NCI-H2227 (cell line): ENCODE results near the gene DIP2B.
"Not testable (repeated sequence)": the region's sequence is repeated elsewhere in the genome, so short reads cannot be mapped to it uniquely, and the experiment has no call there.

Experiments
- DNase-seq: peaks from one replicate; lab custom pipeline; 2025; ENCODE audit not compliant: unreplicated experiment; lab: John Stamatoyannopoulos, UW

Gene DIP2B

GRCh38 chr12:50763639-50764285 is 259.0 kb downstream of the DIP2B start, which contains the start of gene ATF1:
TSS of gene ATF1 (plus strand) at chr12:50764101. CDS start at chr12:50780146, 16,045 bp downstream.
- peak; percentile 92 for DNase-seq

GRCh38 chr12:50764286-50765094 is 259.7 kb downstream of the DIP2B start:
- DNase-seq, result peak; percentile 76

GRCh38 chr12:50765095-50765911 is 260.5 kb downstream of the DIP2B start:
- peak; percentile 22 for DNase-seq

DNA sequence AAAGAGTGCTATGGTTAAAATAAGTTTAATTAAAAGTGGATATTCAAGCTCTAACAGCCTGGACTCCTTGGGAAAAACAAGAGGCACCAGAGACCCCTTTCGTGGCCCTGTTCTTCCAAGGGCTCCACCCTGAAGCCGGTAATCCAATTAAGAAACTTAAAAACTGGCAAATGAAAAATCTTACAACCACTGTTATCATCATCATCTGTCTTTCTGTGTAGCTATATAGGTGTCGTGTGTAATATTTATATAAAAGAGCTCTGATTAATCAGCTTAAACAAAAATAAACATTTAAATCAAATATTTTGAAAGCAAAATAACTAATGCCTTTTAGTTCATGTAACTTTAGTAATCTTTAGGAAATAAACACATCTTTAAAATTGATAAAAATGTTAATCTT is 263.6 kb downstream of the DIP2B start:
- DNase-seq, result no peak

DNA sequence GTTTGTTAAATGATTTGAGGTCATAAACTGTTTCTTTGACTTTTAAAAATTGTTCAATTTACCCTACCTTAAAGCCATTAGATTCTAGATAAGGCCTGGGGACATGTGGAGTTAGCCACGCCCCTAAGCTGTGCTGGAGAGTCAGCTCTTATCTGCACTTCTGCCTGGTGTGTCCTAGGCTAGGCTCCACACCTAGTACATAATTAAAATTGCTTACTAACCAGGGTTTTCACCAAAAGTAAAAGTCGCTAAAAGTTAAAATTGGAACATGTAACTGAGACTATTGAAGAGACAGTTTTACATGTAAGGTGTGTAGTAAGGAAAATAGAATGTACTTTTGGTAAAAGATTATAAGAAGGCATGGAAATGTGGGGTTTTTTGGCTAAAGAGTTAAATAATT is 264.0 kb downstream of the DIP2B start:
- DNase-seq, result not testable (repeated sequence)

- no peak for DNase-seq
Observed at GRCh38 chr12:50771409-50771808, 266.6 kb downstream of the DIP2B start.

GRCh38 chr12:50772470-50772869 is 267.7 kb downstream of the DIP2B start:
- no peak for DNase-seq

GRCh38 chr12:50772877-50773276 is 268.1 kb downstream of the DIP2B start:
- DNase-seq, result no peak

DNA sequence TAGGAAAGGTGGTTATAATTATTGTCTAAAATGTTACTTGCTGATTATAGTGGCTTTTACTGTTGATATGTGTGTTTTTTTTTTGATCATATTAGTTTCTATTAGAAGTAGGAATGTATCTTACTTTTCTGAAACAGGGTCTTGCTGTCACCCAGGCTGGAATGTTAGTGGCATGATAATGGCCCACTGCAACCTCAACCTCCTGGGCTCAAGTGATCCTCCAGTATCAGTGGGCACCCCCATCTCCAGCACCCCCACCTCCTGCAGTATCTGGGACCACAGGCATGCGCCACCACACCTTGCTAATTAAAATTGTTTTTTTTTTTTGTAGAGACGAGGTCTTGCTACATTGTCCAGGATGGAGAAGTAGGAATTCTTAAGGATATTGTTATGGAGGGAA is 270.5 kb downstream of the DIP2B start:
- no peak for DNase-seq

GRCh38 chr12:50776749-50777728 is 272.3 kb downstream of the DIP2B start:
- no peak for DNase-seq

DNA sequence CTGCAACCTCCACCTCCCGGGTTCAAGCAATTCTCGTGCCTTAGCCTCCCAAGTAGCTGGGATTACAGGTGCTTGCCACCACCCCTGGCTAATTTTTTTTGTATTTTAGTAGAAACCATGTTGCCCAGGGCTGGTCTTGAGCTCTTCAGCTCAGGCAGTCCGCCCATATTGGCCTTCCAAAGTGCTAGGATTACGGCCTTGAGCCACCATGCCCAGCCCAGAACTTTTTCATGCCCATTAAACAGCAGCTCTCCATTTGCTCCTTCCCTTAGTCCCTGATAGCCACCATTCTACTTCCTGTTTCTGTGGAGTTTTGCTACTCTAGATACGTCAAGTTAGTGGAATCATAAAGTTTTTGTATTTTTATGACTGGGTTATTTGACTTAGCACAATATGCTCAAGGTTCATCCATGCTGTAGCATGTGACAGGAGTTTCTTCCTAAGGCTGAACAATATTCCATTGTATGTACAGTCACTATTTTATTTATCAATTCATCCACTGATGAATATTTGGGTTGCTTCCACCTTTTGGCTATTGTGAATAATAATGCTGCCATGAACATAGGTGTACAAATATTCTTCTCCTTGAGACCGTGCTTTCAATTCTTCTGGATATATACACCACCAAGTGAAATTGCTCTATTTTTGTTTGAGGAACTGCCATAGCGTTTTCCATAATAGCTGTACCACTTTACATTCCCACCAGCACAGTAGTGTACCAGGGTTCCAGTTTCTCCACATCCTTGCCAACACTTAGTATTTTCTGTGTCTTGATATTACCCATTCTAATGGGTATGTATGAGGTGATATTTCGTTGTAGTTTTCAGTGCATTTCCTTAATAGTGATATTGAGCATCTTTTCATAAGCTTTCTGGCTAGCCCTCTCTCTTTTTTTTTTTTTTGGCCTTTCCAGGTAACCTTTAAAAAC is 274.1 kb downstream of the DIP2B start:
- no peak for DNase-seq

DNA sequence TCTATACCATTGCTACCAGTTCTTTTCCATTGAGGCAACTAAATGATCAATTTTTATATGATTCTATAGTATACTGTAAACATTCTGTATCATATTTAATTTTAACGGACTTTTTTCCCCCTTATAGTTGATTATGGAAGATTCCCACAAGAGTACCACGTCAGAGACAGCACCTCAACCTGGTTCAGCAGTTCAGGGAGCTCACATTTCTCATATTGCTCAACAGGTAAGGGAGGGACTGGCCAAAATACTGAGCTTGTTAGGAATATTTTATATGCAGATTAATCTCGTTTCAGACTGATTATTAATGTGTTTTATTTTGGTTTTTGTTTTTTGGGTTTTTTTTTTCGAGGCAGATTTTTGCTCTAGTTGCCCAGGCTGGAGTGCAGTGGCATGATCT is 275.2 kb downstream of the DIP2B start:
- DNase-seq, result no peak

GRCh38 chr12:50784501-50784900 is 279.7 kb downstream of the DIP2B start:
- no peak for DNase-seq

- DNase-seq, result no peak
Observed at GRCh38 chr12:50785406-50786001, 280.7 kb downstream of the DIP2B start.

- no peak for DNase-seq
Observed at GRCh38 chr12:50786498-50787231, 281.9 kb downstream of the DIP2B start.

DNA sequence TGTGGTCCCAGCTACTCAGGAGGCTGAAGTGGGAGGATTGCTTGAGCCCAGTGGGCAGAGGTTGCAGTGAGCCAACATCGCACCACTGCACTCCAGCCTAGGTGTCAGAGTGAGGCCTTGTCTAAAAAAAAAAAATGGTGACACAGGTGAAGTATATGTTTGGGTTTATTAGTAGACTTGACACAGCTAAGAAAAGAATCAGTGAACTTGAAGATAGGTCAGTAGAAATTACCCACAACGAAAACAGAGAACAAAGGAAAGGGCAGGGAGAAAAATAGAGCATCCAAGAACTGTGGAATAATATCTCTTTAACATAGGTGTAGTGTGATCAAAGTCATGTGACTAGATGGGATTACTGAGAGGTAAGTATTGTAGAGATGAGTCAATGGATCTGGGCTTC is 282.8 kb downstream of the DIP2B start:
- DNase-seq, result no peak

GRCh38 chr12:50788561-50788960 is 283.8 kb downstream of the DIP2B start:
- DNase-seq, result no peak

- DNase-seq, result no peak
Observed at GRCh38 chr12:50790081-50790480, 285.3 kb downstream of the DIP2B start.
